ENCODE results near the gene PDE9A. TPM values are rescaled to one million over a fixed set of nuclear protein-coding genes. Genes with fewer than 3 reads are reported as not detected.

Gene PDE9A
- total RNA-seq, 1 donor from 2014 or later: 0.13 TPM

- no peak for DNase-seq (ENCODE audit: low read depth, low spot score)
Measured at GRCh38 chr21:42684109-42684916, 30.9 kb downstream of the PDE9A start.

- no peak for DNase-seq (ENCODE audit: low read depth, low spot score)
Measured at GRCh38 chr21:42685036-42685435, 31.6 kb downstream of the PDE9A start.

- no peak for DNase-seq (ENCODE audit: low read depth, low spot score)
Measured at GRCh38 chr21:42685954-42686500, 32.6 kb downstream of the PDE9A start.

- DNase-seq (ENCODE audit: low read depth, low spot score): no peak
Measured at GRCh38 chr21:42687796-42688195, 34.4 kb downstream of the PDE9A start.

- DNase-seq (ENCODE audit: low read depth, low spot score): no peak
Measured at GRCh38 chr21:42688226-42688840, 34.9 kb downstream of the PDE9A start.

GRCh38 chr21:42688841-42689371, 35.5 kb downstream of the PDE9A start:
- DNase-seq (ENCODE audit: low read depth, low spot score): no peak

- no peak for DNase-seq (ENCODE audit: low read depth, low spot score)
Measured at GRCh38 chr21:42690586-42690985, 37.2 kb downstream of the PDE9A start.

GRCh38 chr21:42691901-42692559, 38.6 kb downstream of the PDE9A start:
- no peak for DNase-seq (ENCODE audit: low read depth, low spot score)

GRCh38 chr21:42692688-42693087, 39.3 kb downstream of the PDE9A start:
- no peak for DNase-seq (ENCODE audit: low read depth, low spot score)

- no peak for DNase-seq (ENCODE audit: low read depth, low spot score)
Measured at GRCh38 chr21:42694751-42695696, 41.6 kb downstream of the PDE9A start.

GRCh38 chr21:42695697-42696380, 42.4 kb downstream of the PDE9A start:
- no peak for DNase-seq (ENCODE audit: low read depth, low spot score)

- DNase-seq (ENCODE audit: low read depth, low spot score): no peak
Measured at GRCh38 chr21:42696501-42697040, 43.1 kb downstream of the PDE9A start.

- no peak for DNase-seq (ENCODE audit: low read depth, low spot score)
Measured at GRCh38 chr21:42698733-42699132, 45.3 kb downstream of the PDE9A start.

- no peak for DNase-seq (ENCODE audit: low read depth, low spot score)
Measured at GRCh38 chr21:42699196-42699595, 45.8 kb downstream of the PDE9A start.

- DNase-seq (ENCODE audit: low read depth, low spot score): no peak
Measured at GRCh38 chr21:42701706-42702456, 48.5 kb downstream of the PDE9A start.

GRCh38 chr21:42702720-42703119, 49.3 kb downstream of the PDE9A start:
- no peak for DNase-seq (ENCODE audit: low read depth, low spot score)

GRCh38 chr21:42703136-42703908, 49.9 kb downstream of the PDE9A start:
- DNase-seq (ENCODE audit: low read depth, low spot score): no peak

- DNase-seq (ENCODE audit: low read depth, low spot score): no peak
Measured at GRCh38 chr21:42703965-42704364, 50.5 kb downstream of the PDE9A start.
